ENCODE results near the gene TBC1D2B.

DNA sequence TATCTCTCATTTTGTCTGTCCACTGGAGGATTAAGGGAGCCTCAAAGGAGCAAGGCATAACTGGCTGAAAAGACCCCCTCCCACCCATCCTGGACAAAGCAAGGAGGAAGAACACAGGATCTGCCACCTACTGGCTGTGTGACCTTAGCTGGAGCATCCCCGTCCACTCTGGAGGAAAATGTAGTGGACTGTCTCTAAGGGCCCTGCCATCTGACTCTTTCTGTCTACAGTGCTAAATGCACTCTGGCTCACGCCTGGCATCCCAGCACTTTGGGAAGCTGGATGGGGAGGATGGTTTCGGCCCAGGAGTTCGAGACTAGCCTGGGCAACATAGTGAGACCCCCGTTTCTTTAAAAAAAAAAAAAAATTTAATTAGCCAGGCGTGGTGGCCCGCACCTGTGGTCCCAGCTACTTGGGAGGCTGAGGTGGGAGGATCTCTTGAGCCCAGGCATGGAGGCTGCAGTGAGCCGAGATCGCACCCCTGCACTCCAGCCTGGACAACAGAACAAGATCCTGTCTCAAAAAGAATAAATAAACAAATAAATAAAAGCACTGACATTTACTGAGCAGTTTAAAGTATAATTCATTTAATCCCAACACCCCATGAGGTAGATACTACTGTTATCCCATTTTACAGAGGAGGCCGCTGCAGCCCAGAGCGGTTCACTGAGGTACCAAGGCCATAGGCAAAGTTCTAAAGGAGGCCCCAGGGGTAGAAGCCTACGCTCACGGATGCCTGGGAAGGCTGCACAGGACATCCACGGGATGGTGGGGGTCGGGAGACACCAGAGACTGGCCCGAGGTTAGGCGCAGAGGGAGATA is 1.1 kb downstream of the TBC1D2B start:
- TF ChIP-seq CTCF (IDR thresholded peaks at IDR 0.05; ENCODE audit: poor library complexity, severe bottlenecking) (no peak), EZH2 (IDR thresholded peaks at IDR 0.05; ENCODE audit: borderline replicate concordance, insufficient read depth, low read length, poor library complexity, severe bottlenecking) (no peak), POLR2AphosphoS5 (IDR thresholded peaks at IDR 0.05) (no peak), EP300 (conservative IDR thresholded peaks at IDR 0.05; ENCODE audit: poor library complexity, severe bottlenecking) (no peak), TAF1 (IDR thresholded peaks at IDR 0.05; ENCODE audit: low read depth) (no peak), SMC3 (conservative IDR thresholded peaks at IDR 0.05; ENCODE audit: poor library complexity) (no peak), RAD21 (conservative IDR thresholded peaks at IDR 0.05) (no peak)
- TF ChIP-seq, protein P1, sequence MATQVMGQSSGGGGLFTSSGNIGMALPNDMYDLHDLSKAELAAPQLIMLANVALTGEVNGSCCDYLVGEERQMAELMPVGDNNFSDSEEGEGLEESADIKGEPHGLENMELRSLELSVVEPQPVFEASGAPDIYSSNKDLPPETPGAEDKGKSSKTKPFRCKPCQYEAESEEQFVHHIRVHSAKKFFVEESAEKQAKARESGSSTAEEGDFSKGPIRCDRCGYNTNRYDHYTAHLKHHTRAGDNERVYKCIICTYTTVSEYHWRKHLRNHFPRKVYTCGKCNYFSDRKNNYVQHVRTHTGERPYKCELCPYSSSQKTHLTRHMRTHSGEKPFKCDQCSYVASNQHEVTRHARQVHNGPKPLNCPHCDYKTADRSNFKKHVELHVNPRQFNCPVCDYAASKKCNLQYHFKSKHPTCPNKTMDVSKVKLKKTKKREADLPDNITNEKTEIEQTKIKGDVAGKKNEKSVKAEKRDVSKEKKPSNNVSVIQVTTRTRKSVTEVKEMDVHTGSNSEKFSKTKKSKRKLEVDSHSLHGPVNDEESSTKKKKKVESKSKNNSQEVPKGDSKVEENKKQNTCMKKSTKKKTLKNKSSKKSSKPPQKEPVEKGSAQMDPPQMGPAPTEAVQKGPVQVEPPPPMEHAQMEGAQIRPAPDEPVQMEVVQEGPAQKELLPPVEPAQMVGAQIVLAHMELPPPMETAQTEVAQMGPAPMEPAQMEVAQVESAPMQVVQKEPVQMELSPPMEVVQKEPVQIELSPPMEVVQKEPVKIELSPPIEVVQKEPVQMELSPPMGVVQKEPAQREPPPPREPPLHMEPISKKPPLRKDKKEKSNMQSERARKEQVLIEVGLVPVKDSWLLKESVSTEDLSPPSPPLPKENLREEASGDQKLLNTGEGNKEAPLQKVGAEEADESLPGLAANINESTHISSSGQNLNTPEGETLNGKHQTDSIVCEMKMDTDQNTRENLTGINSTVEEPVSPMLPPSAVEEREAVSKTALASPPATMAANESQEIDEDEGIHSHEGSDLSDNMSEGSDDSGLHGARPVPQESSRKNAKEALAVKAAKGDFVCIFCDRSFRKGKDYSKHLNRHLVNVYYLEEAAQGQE (IDR thresholded peaks at IDR 0.05; ENCODE audit: borderline replicate concordance), result no peak

All from neural cell (in vitro differentiated cells).